Uterus (tissue), 2 donors: ENCODE data around the gene GMDS.

Experiments
- CTCF ChIP-seq, 4 experiments: fragments of 200-600 bp in 2 of 4; fragments of 450-650 bp in 2 of 4; sonication (generic) in 2 of 4; IDR thresholded peaks; one replicate each; pipeline ENCODE4 v1.5.1; 2016 to 2019; ENCODE audit warnings: antibody characterized with exemption in 4 of 4, mild to moderate bottlenecking in 2 of 4, moderate library complexity in 1 of 4
- POLR2A ChIP-seq, 2 donors: fragments of 450-650 bp; IDR thresholded peaks; one replicate each; pipeline ENCODE4 v1.6.1; 2016; ENCODE audit warnings: antibody characterized with exemption in 2 of 2, mild to moderate bottlenecking in 1 of 2, moderate library complexity in 1 of 2

GRCh38 chr6:1636971-1637871, 608.2 kb downstream of the GMDS start:
- TF ChIP-seq CTCF (IDR thresholded peaks at IDR 0.05) (no peak), POLR2A (IDR thresholded peaks at IDR 0.05) (no peak)
